ENCODE data around the gene KRT33A. TPM values are rescaled to one million over a fixed set of nuclear protein-coding genes. Genes with fewer than 3 reads are reported as not detected.

Gene KRT33A
- total RNA-seq, 1 experiment from 2014 or later = not detected

DNA sequence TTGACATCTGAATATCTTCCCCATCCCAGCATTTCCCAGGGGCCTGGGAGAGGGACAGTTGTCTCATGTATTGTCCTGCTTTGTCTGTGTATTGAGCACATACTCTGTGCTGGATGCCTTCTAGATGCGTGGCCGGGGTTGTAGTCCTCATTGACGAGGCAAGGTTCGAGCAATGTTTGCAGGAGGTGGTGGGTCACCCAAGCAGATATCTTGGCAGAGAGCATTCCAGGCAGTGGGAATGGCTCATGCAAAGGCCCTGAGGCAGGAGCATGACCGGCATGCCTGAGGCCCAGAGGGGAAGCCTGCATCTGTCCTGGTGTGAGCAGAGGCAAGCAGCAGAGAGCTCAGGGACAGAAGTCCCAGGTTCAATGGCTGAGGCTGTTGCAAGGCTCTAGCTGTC is 17.5 kb downstream of the KRT33A start:
- Mint-ChIP-seq H3K27ac (ENCODE audit: unreplicated experiment) (no peak overlapping the region), H3K9me3 (ENCODE audit: low read depth, unreplicated experiment) (no peaks in the 10 kb centered on the region), H3K4me1 (ENCODE audit: low read depth, unreplicated experiment) (peaks cover 7% of the 10 kb centered on the region), H3K36me3 (ENCODE audit: insufficient read depth, unreplicated experiment) (no peaks in the 10 kb centered on the region), H3K27me3 (ENCODE audit: unreplicated experiment) (no peaks in the 10 kb centered on the region), H3K4me3 (ENCODE audit: low read depth, unreplicated experiment) (no peak overlapping the region)
- TF ChIP-seq, protein P1, sequence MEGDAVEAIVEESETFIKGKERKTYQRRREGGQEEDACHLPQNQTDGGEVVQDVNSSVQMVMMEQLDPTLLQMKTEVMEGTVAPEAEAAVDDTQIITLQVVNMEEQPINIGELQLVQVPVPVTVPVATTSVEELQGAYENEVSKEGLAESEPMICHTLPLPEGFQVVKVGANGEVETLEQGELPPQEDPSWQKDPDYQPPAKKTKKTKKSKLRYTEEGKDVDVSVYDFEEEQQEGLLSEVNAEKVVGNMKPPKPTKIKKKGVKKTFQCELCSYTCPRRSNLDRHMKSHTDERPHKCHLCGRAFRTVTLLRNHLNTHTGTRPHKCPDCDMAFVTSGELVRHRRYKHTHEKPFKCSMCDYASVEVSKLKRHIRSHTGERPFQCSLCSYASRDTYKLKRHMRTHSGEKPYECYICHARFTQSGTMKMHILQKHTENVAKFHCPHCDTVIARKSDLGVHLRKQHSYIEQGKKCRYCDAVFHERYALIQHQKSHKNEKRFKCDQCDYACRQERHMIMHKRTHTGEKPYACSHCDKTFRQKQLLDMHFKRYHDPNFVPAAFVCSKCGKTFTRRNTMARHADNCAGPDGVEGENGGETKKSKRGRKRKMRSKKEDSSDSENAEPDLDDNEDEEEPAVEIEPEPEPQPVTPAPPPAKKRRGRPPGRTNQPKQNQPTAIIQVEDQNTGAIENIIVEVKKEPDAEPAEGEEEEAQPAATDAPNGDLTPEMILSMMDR (IDR thresholded peaks at IDR 0.05; ENCODE audit: unreplicated experiment) = no peak
- no peak for DNase-seq
- CTCF ChIA-PET = no interaction called here
- intact Hi-C loops (cut with micrococcal nuclease; ENCODE audit: unreplicated experiment) = loop anchor here (10.0 kb wide), 1 partner anchor 162 kb away; no protein-coding TSS in a partner anchor
- no TSS peak for BruUV-seq (replicated peaks)

GRCh38 chr17:41332239-41332638 is 18.4 kb downstream of the KRT33A start:
- no peak overlapping the region for H3K27ac Mint-ChIP-seq (ENCODE audit: unreplicated experiment)
- no peaks in the 10 kb centered on the region for H3K27me3 Mint-ChIP-seq (ENCODE audit: unreplicated experiment)
- peaks cover 7% of the 10 kb centered on the region for H3K4me1 Mint-ChIP-seq (ENCODE audit: low read depth, unreplicated experiment)
- intact Hi-C loops (cut with micrococcal nuclease; ENCODE audit: unreplicated experiment) = loop anchor here (10.0 kb wide), 1 partner anchor 163 kb away; no protein-coding TSS in a partner anchor
- CTCF ChIA-PET = interaction anchor here (0.6 to 1.1 kb wide), 2 partner anchors 9 to 375 kb away, joined by 3 read pairs; no protein-coding TSS in a partner anchor
- H3K4me3 Mint-ChIP-seq (ENCODE audit: low read depth, unreplicated experiment) = no peak overlapping the region
- TF ChIP-seq, protein P1 (IDR thresholded peaks at IDR 0.05; ENCODE audit: unreplicated experiment) = no peak
- H3K36me3 Mint-ChIP-seq (ENCODE audit: insufficient read depth, unreplicated experiment) = no peaks in the 10 kb centered on the region
- H3K9me3 Mint-ChIP-seq (ENCODE audit: low read depth, unreplicated experiment) = no peaks in the 10 kb centered on the region
- no peak for DNase-seq
- BruUV-seq (replicated peaks) = no TSS peak

- CTCF ChIA-PET = interaction anchor here (1.1 kb wide), 1 partner anchor 9 kb away, joined by 3 read pairs; no protein-coding TSS in a partner anchor
- intact Hi-C loops (cut with micrococcal nuclease; ENCODE audit: unreplicated experiment) = loop anchor here (10.0 kb wide), 1 partner anchor 163 kb away; no protein-coding TSS in a partner anchor
These were observed 19.0 kb downstream of the KRT33A start for GRCh38 chr17:41331606-41332005.

DNA sequence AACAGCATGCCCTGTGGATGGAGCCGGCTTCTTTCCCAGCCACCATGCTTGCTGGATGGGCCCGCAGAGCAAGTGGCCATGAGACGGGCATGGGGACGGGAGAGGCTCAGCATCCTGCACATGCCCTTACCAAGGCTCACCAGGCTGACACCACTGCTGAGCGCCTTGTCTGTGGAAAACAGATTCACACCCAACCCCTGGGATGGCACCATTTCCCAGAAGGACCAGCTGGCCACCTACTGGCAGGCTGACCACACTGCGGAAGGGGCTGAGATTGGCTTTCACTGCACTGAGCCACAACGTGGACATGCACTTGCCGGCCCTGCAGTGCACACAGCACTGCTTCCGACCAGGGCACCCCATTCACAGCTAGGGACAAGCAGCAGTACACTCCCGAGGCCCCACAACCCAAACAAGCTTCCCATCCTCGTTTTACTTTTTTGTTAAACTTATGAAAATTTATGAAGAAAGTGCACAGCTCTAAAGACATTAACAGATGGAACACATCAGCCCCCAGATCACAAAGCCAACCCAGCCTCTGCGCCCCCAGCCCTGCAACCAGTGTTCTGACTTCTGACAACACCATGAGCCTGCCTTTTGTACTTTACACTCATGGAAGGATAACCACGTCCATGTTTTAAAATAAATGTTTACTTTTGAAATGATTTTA is 21.2 kb downstream of the KRT33A start:
- BruUV-seq (replicated peaks) = no TSS peak
- Mint-ChIP-seq H3K4me1 (ENCODE audit: low read depth, unreplicated experiment) (peaks cover 11% of the 10 kb centered on the region), H3K9me3 (ENCODE audit: low read depth, unreplicated experiment) (no peaks in the 10 kb centered on the region), H3K27me3 (ENCODE audit: unreplicated experiment) (no peaks in the 10 kb centered on the region), H3K36me3 (ENCODE audit: insufficient read depth, unreplicated experiment) (no peaks in the 10 kb centered on the region), H3K4me3 (ENCODE audit: low read depth, unreplicated experiment) (no peak overlapping the region), H3K27ac (ENCODE audit: unreplicated experiment) (no peak overlapping the region)
- CTCF ChIA-PET = interaction anchor here (0.6 to 2.2 kb wide), 7 partner anchors 40 to 497 kb away, joined by 3 to 6 read pairs (median 3); no protein-coding TSS in a partner anchor
- DNase-seq = peak; percentile 85
- intact Hi-C loops (cut with micrococcal nuclease; ENCODE audit: unreplicated experiment) = loop anchor here (2.0 to 10.0 kb wide), 2 partner anchors 335 to 473 kb away; no protein-coding TSS in a partner anchor
- TF ChIP-seq, protein P1 (IDR thresholded peaks at IDR 0.05; ENCODE audit: unreplicated experiment) = peak; percentile 98

More at GRCh38 chr17:41331606-41332005, 19.0 kb downstream of the KRT33A start:
- Mint-ChIP-seq H3K4me3 (ENCODE audit: low read depth, unreplicated experiment) (no peak overlapping the region), H3K27me3 (ENCODE audit: unreplicated experiment) (no peaks in the 10 kb centered on the region), H3K4me1 (ENCODE audit: low read depth, unreplicated experiment) (peaks cover 7% of the 10 kb centered on the region), H3K9me3 (ENCODE audit: low read depth, unreplicated experiment) (no peaks in the 10 kb centered on the region), H3K36me3 (ENCODE audit: insufficient read depth, unreplicated experiment) (no peaks in the 10 kb centered on the region), H3K27ac (ENCODE audit: unreplicated experiment) (no peak overlapping the region)
- TF ChIP-seq, protein P1 (IDR thresholded peaks at IDR 0.05; ENCODE audit: unreplicated experiment) = no peak
- BruUV-seq (replicated peaks) = no TSS peak
- no peak for DNase-seq

Data from Calu3 (cell line).